GM23338 (cell line): Measurements from ENCODE around the gene CGNL1. TPM values are rescaled to one million over a fixed set of nuclear protein-coding genes. Genes with fewer than 3 reads are reported as not detected.

Experiments used
- ATAC-seq: fragments of 200-7000 bp; cut with Tn5 transposase; 3 replicates; pipeline ENCODE4 v1.9.1; 2020
- DNase-seq: peaks from one replicate; pipeline ENCODE4 v3.0.0-alpha.2; 2015; ENCODE audit warnings: low spot score
- H2AFZ ChIP-seq: fragments of 200-600 bp; sonication (generic); 2 replicates; pipeline ENCODE4 v1.8.0; 2016; ENCODE audit warnings: antibody characterized with exemption, mild to moderate bottlenecking, moderate library complexity
- H3F3A ChIP-seq: fragments of 200-600 bp; sonication (generic); replicated peaks from 2 replicates; pipeline ENCODE4 v1.8.0; 2017; ENCODE audit warnings: antibody characterized with exemption, mixed run types, low read depth
- H3K27ac ChIP-seq: fragments of 200-600 bp; sonication (generic); 2 replicates; pipeline ENCODE4 v1.6.1; 2016; ENCODE audit warnings: low read depth
- H3K27me3 ChIP-seq: fragments of 200-600 bp; sonication (generic); 2 replicates; pipeline ENCODE4 v1.8.0; 2016; ENCODE audit warnings: mild to moderate bottlenecking, mixed run types, moderate library complexity; ENCODE audit not compliant: insufficient read depth
- H3K36me3 ChIP-seq: fragments of 200-600 bp; sonication (generic); 2 replicates; pipeline ENCODE4 v1.8.0; 2016; ENCODE audit warnings: mild to moderate bottlenecking; ENCODE audit not compliant: insufficient read depth
- H3K4me1 ChIP-seq: fragments of 200-600 bp; sonication (generic); 2 replicates; pipeline ENCODE4 v1.8.0; 2016; ENCODE audit warnings: mild to moderate bottlenecking, moderate library complexity; ENCODE audit not compliant: insufficient read depth
- H3K4me2 ChIP-seq: fragments of 200-600 bp; sonication (generic); 2 replicates; pipeline ENCODE4 v1.7.1; 2017; ENCODE audit warnings: mixed run types
- H3K4me3 ChIP-seq: fragments of 200-600 bp; sonication (generic); 2 replicates; pipeline ENCODE4 v1.6.1; 2016; ENCODE audit warnings: mixed run types
- H3K79me2 ChIP-seq: fragments of 200-600 bp; sonication (generic); replicated peaks from 2 replicates; pipeline ENCODE4 v1.8.0; 2017; ENCODE audit warnings: mild to moderate bottlenecking; ENCODE audit not compliant: insufficient read depth
- H3K9me2 ChIP-seq: fragments of 200-600 bp; sonication (generic); 2 replicates; pipeline ENCODE4 v1.8.0; 2017; ENCODE audit not compliant: insufficient read depth
- H4K20me1 ChIP-seq: fragments of 200-600 bp; sonication (generic); replicated peaks from 2 replicates; pipeline ENCODE4 v1.8.0; 2017; ENCODE audit warnings: mild to moderate bottlenecking; ENCODE audit not compliant: insufficient read depth
- H3K27ac Mint-ChIP-seq: 2 replicates; pipeline ENCODE4 v1.8.0; 2020; ENCODE audit warnings: inconsistent platforms, mild to moderate bottlenecking, moderate library complexity, mixed read lengths
- H3K27me3 Mint-ChIP-seq: 3 replicates; pipeline ENCODE4 v1.8.0; 2022; ENCODE audit warnings: low read depth, mild to moderate bottlenecking, moderate library complexity, mixed read lengths, inconsistent platforms; ENCODE audit not compliant: insufficient read depth, poor library complexity
- H3K36me3 Mint-ChIP-seq: 3 replicates; pipeline ENCODE4 v1.8.0; 2021; ENCODE audit warnings: low read depth, mild to moderate bottlenecking, inconsistent platforms, moderate library complexity, mixed read lengths
- H3K4me1 Mint-ChIP-seq: 3 replicates; pipeline ENCODE4 v1.8.0; 2020; ENCODE audit warnings: mild to moderate bottlenecking, inconsistent platforms, mixed read lengths
- H3K4me3 Mint-ChIP-seq: 3 replicates; pipeline ENCODE4 v1.8.0; 2021; ENCODE audit warnings: moderate library complexity, mild to moderate bottlenecking, inconsistent platforms, mixed read lengths
- H3K9me3 Mint-ChIP-seq: 3 replicates; pipeline ENCODE4 v1.8.0; 2020; ENCODE audit warnings: moderate library complexity, mild to moderate bottlenecking, inconsistent platforms, mixed read lengths
- CTCF ChIP-seq, 2 experiments: fragments of 200-600 bp in 1 of 2; sonication (generic) in 1 of 2; conservative IDR thresholded peaks; 2 replicates each; pipeline versions ENCODE4 v1.5.1 to v1.6.1; 2016 to 2017; ENCODE audit warnings: antibody characterized with exemption in 2 of 2, low read depth in 2 of 2, mild to moderate bottlenecking in 2 of 2, moderate library complexity in 1 of 2
- ETS1 ChIP-seq: IDR thresholded peaks from 2 replicates; pipeline ENCODE4 v1.6.1; 2016; ENCODE audit warnings: antibody characterized with exemption
- EZH2phosphoT487 ChIP-seq: fragments of 200-600 bp; sonication (generic); IDR thresholded peaks from one replicate; pipeline ENCODE4 v1.8.1; 2018; ENCODE audit warnings: antibody characterized with exemption; ENCODE audit not compliant: unreplicated experiment
- JUNB ChIP-seq: IDR thresholded peaks from one replicate; pipeline ENCODE4 v1.6.1; 2016; ENCODE audit warnings: antibody characterized with exemption; ENCODE audit not compliant: unreplicated experiment
- NANOG ChIP-seq: IDR thresholded peaks from 2 replicates; pipeline ENCODE4 v1.6.1; 2016; ENCODE audit warnings: antibody characterized with exemption, borderline replicate concordance
- POLR2AphosphoS5 ChIP-seq: IDR thresholded peaks from 2 replicates; pipeline ENCODE4 v1.6.1; 2016; ENCODE audit warnings: antibody characterized with exemption, low read depth
- REST ChIP-seq: IDR thresholded peaks from one replicate; pipeline ENCODE4 v1.6.1; 2018; ENCODE audit warnings: antibody characterized with exemption; ENCODE audit not compliant: unreplicated experiment
- STAT1 ChIP-seq: IDR thresholded peaks from one replicate; pipeline ENCODE4 v1.6.1; 2016; ENCODE audit warnings: antibody characterized with exemption; ENCODE audit not compliant: unreplicated experiment
- ZNF114 ChIP-seq: fragments of 250-450 bp; sonication (Bioruptor Pico); IDR thresholded peaks from 2 replicates; pipeline ENCODE4 v1.5.0; 2020; ENCODE audit warnings: mild to moderate bottlenecking, moderate library complexity
- ZNF331 ChIP-seq: fragments of 250-450 bp; sonication (Bioruptor Pico); IDR thresholded peaks from 2 replicates; pipeline ENCODE4 v1.5.0; 2020; ENCODE audit warnings: low read depth, mild to moderate bottlenecking, moderate library complexity
- polyA plus RNA-seq: library from polyadenylated mRNA; unstranded; fragments of >200 nt; fragmentation: Nextera tagmentation; extraction: Ambion mirVana; gene quantifications from 2 replicates; pipeline ENCODE4 v1.2.1, GENCODE V29; 2016
- total RNA-seq: library from RNA; depleted of rRNA; stranded (reverse); fragments of >200 nt; shearing (Covaris generic); gene quantifications from 2 replicates; pipeline ENCODE4 v1.2.3, GENCODE V29; 2014

Gene CGNL1
- total and polyA plus RNA-seq, 2 experiments from 2014 or later, result 20.0 to 57.8 TPM

GRCh38 chr15:57398336-57398735 lies 22.0 kb downstream of the CGNL1 start (continued):
- no peak for TF ChIP-seq CTCF (conservative IDR thresholded peaks at IDR 0.05; ENCODE audit: low read depth in 2 of 2)

- no peak overlapping the region for H3K27ac Mint-ChIP-seq
- H3K4me3 ChIP-seq, result no peak overlapping the region
- H3K27ac ChIP-seq, result no peak overlapping the region
- H3K27me3 Mint-ChIP-seq, result no peaks in the 10 kb centered on the region
- no peak overlapping the region for H2AFZ ChIP-seq
- H3K36me3 ChIP-seq, result no peaks in the 10 kb centered on the region; the same call in none of the 2 replicates
- ATAC-seq, result no peak
- no peaks in the 10 kb centered on the region; the same call in 2 of the 3 replicates for H3K9me3 Mint-ChIP-seq
- no peaks in the 10 kb centered on the region for H3K9me2 ChIP-seq
- no peak for DNase-seq
- H3K4me1 Mint-ChIP-seq, result peaks cover 45% of the 10 kb centered on the region
- H3K4me2 ChIP-seq, result no peak overlapping the region
- peaks cover 43% of the 10 kb centered on the region for H3K36me3 Mint-ChIP-seq
- H3K4me1 ChIP-seq, result peaks cover 38% of the 10 kb centered on the region
- no peak overlapping the region for H3K4me3 Mint-ChIP-seq
- no peaks in the 10 kb centered on the region for H3K27me3 ChIP-seq
- H4K20me1 ChIP-seq, result peaks cover 9% of the 10 kb centered on the region; the same call in 1 of the 2 replicates
- peaks cover 96% of the 10 kb centered on the region for H3K79me2 ChIP-seq
- H3F3A ChIP-seq, result no peaks in the 10 kb centered on the region
- TF ChIP-seq EZH2phosphoT487 (no peak), NANOG (no peak), ETS1 (no peak), ZNF331 (CRISPR knock-in tag) (no peak), CTCF (conservative IDR thresholded peaks at IDR 0.05; ENCODE audit: low read depth in 2 of 2) (no peak), POLR2AphosphoS5 (no peak), ZNF114 (CRISPR knock-in tag) (no peak), REST (no peak), STAT1 (no peak), JUNB (no peak)
These were observed 25.2 kb downstream of the CGNL1 start for GRCh38 chr15:57401546-57401945.
